ENCODE data around the gene CTIF. TPM values are rescaled to one million over a fixed set of nuclear protein-coding genes. Genes with fewer than 3 reads are reported as not detected.

The CTIF gene
- total RNA-seq, 2 experiments from 2014 or later = 0.06 to 0.38 TPM

GRCh38 chr18:48875942-48876511 lies 337.2 kb downstream of the CTIF start:
- Histone ChIP-seq H4K20me1 (ENCODE audit: insufficient read depth, low read length) (no peaks in the 10 kb centered on the region), H3K4me1 (ENCODE audit: insufficient read depth, low read length, poor library complexity, severe bottlenecking) (peaks cover 2% of the 10 kb centered on the region), H3K79me2 (ENCODE audit: insufficient read depth, low read depth, low read length) (no peaks in the 10 kb centered on the region), H3K9me3 (ENCODE audit: low read length) (no peaks in the 10 kb centered on the region), H3K36me3 (ENCODE audit: insufficient read depth, low read length) (no peaks in the 10 kb centered on the region), H3K4me2 (ENCODE audit: low read length) (no peak overlapping the region), H3K4me3 (ENCODE audit: low read depth, low read length, poor library complexity, severe bottlenecking) (no peak overlapping the region), H2AFZ (ENCODE audit: low read length) (no peak overlapping the region), H3K9me2 (ENCODE audit: insufficient read depth, low read length) (no peaks in the 10 kb centered on the region), H3K27ac (ENCODE audit: low read depth, low read length, poor library complexity, severe bottlenecking) (no peak overlapping the region)
- TF ChIP-seq EZH2phosphoT487 (IDR thresholded peaks at IDR 0.05; ENCODE audit: borderline replicate concordance, low read depth, low read length) (no peak), CTCF (conservative IDR thresholded peaks at IDR 0.05; ENCODE audit: low read length) (no peak)
- no peak for DNase-seq (ENCODE audit: low spot score)
- POLR2A ChIA-PET = no interaction called here
- no TSS peak for BruUV-seq (replicated peaks)
- CTCF ChIA-PET (ENCODE audit: unreplicated experiment) = no interaction called here
- intact Hi-C loops (cut with micrococcal nuclease; ENCODE audit: unreplicated experiment) = no loop called here

- Histone ChIP-seq H3K79me2 (ENCODE audit: insufficient read depth, low read depth, low read length) (no peaks in the 10 kb centered on the region), H3K9me3 (ENCODE audit: low read length) (no peaks in the 10 kb centered on the region), H3K36me3 (ENCODE audit: insufficient read depth, low read length) (no peaks in the 10 kb centered on the region), H3K4me1 (ENCODE audit: insufficient read depth, low read length, poor library complexity, severe bottlenecking) (peaks cover 2% of the 10 kb centered on the region), H3K27ac (ENCODE audit: low read depth, low read length, poor library complexity, severe bottlenecking) (no peak overlapping the region), H3K4me3 (ENCODE audit: low read depth, low read length, poor library complexity, severe bottlenecking) (no peak overlapping the region), H4K20me1 (ENCODE audit: insufficient read depth, low read length) (no peaks in the 10 kb centered on the region), H3K9me2 (ENCODE audit: insufficient read depth, low read length) (no peaks in the 10 kb centered on the region), H2AFZ (ENCODE audit: low read length) (no peak overlapping the region), H3K4me2 (ENCODE audit: low read length) (no peak overlapping the region)
- ChIA-PET CTCF (ENCODE audit: unreplicated experiment) (no interaction called here), POLR2A (no interaction called here)
- no TSS peak for BruUV-seq (replicated peaks)
- intact Hi-C loops (cut with micrococcal nuclease; ENCODE audit: unreplicated experiment) = no loop called here
- TF ChIP-seq EZH2phosphoT487 (IDR thresholded peaks at IDR 0.05; ENCODE audit: borderline replicate concordance, low read depth, low read length) (no peak), CTCF (conservative IDR thresholded peaks at IDR 0.05; ENCODE audit: low read length) (no peak)
- no peak for DNase-seq (ENCODE audit: low spot score)
Measured at GRCh38 chr18:48876590-48876989, 337.8 kb downstream of the CTIF start.

GRCh38 chr18:48877941-48878340 lies 339.1 kb downstream of the CTIF start:
- intact Hi-C loops (cut with micrococcal nuclease; ENCODE audit: unreplicated experiment) = no loop called here
- no peak for TF ChIP-seq CTCF (conservative IDR thresholded peaks at IDR 0.05; ENCODE audit: low read length)
- no peak for TF ChIP-seq EZH2phosphoT487 (IDR thresholded peaks at IDR 0.05; ENCODE audit: borderline replicate concordance, low read depth, low read length)
- no peaks in the 10 kb centered on the region for H4K20me1 ChIP-seq (ENCODE audit: insufficient read depth, low read length)
- no peaks in the 10 kb centered on the region for H3K9me2 ChIP-seq (ENCODE audit: insufficient read depth, low read length)
- ChIA-PET CTCF (ENCODE audit: unreplicated experiment) (no interaction called here), POLR2A (no interaction called here)
- no peak for DNase-seq (ENCODE audit: low spot score)
- no peak overlapping the region for H2AFZ ChIP-seq (ENCODE audit: low read length)
- no peaks in the 10 kb centered on the region for H3K9me3 ChIP-seq (ENCODE audit: low read length)
- no peaks in the 10 kb centered on the region for H3K36me3 ChIP-seq (ENCODE audit: insufficient read depth, low read length)
- BruUV-seq (replicated peaks) = no TSS peak
- no peaks in the 10 kb centered on the region for H3K79me2 ChIP-seq (ENCODE audit: insufficient read depth, low read depth, low read length)
- H3K27ac ChIP-seq (ENCODE audit: low read depth, low read length, poor library complexity, severe bottlenecking) = no peak overlapping the region
- H3K4me2 ChIP-seq (ENCODE audit: low read length) = no peak overlapping the region
- H3K4me3 ChIP-seq (ENCODE audit: low read depth, low read length, poor library complexity, severe bottlenecking) = no peak overlapping the region
- no peaks in the 10 kb centered on the region for H3K4me1 ChIP-seq (ENCODE audit: insufficient read depth, low read length, poor library complexity, severe bottlenecking)

All from OCI-LY7 (cell line).